ENCODE measurements around the gene ZFP91. TPM values are rescaled to one million over a fixed set of nuclear protein-coding genes. Genes with fewer than 3 reads are reported as not detected.

ZFP91 gene
- total RNA-seq, 1 donor from 2014 or later = 43.6 TPM

DNA sequence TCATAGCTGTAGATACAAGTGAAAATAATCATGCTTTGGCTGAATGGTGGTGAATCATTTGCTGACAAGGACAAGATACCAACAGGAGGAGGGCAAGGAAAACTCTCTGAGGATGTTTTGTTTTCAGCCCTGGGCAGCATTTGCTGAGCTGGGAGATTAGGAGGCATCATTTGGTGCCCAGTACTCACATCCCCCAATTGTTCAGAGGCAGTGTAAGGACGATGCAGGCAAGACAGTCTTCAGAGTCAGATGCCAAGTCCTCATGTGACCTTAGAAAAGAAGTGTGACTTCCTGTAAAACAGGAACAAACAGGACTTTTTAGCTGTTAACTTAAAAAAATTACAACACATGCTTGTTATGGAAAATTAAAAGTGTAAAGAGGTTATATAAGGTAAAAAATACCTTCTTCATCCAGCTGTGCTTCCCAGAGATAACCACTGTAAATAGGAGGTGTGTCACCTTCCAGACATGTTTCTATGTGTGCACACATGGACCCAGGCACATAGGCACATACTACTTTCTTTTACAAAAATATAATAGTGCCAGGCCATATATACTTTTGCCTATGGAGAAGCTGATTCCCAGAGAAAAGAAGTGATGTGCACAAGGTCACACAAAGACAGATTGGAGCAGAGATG lies 61.6 kb downstream of the ZFP91 start:
- no peak for DNase-seq (ENCODE audit: extremely low spot score, unreplicated experiment)
- no peak for TF ChIP-seq CTCF (conservative IDR thresholded peaks at IDR 0.05)
- Mint-ChIP-seq H3K4me3 (no peak overlapping the region), H3K9me3 (no peaks in the 10 kb centered on the region), H3K27me3 (peaks cover 16% of the 10 kb centered on the region), H3K27ac (no peak overlapping the region), H3K4me1 (ENCODE audit: unreplicated experiment) (no peaks in the 10 kb centered on the region), H3K36me3 (no peaks in the 10 kb centered on the region)

DNA sequence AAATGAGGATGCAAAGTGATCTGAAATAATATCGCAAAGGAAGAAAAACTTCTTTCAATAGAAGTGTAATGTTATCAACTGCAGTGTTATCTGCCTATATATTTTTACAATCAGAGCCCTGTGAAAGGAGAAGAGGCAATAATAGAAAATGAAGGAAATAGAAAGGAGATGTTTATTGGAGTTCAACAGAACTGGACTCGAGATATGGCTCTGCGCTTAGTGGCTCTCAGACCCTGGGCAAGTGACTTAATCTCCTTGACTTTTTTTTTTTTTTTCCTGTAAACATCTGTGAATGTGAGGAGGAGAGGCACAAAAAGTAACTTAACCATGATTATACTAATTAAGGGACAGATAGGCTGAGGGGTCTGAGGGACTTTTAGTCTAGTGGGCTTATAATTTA lies 62.5 kb downstream of the ZFP91 start:
- no peak overlapping the region for H3K27ac Mint-ChIP-seq
- no peak for DNase-seq (ENCODE audit: extremely low spot score, unreplicated experiment)
- no peaks in the 10 kb centered on the region for H3K36me3 Mint-ChIP-seq
- H3K9me3 Mint-ChIP-seq = no peaks in the 10 kb centered on the region
- no peak overlapping the region for H3K4me3 Mint-ChIP-seq
- H3K4me1 Mint-ChIP-seq (ENCODE audit: unreplicated experiment) = no peaks in the 10 kb centered on the region
- TF ChIP-seq CTCF (conservative IDR thresholded peaks at IDR 0.05) = no peak
- peaks cover 16% of the 10 kb centered on the region for H3K27me3 Mint-ChIP-seq

- peaks cover 16% of the 10 kb centered on the region for H3K27me3 Mint-ChIP-seq
- no peak overlapping the region for H3K4me3 Mint-ChIP-seq
- H3K9me3 Mint-ChIP-seq = no peaks in the 10 kb centered on the region
- TF ChIP-seq CTCF (conservative IDR thresholded peaks at IDR 0.05) = no peak
- no peaks in the 10 kb centered on the region for H3K4me1 Mint-ChIP-seq (ENCODE audit: unreplicated experiment)
- no peaks in the 10 kb centered on the region for H3K36me3 Mint-ChIP-seq
- DNase-seq (ENCODE audit: extremely low spot score, unreplicated experiment) = no peak
- no peak overlapping the region for H3K27ac Mint-ChIP-seq
These were observed 63.1 kb downstream of the ZFP91 start for GRCh38 chr11:58641803-58642581.

DNA sequence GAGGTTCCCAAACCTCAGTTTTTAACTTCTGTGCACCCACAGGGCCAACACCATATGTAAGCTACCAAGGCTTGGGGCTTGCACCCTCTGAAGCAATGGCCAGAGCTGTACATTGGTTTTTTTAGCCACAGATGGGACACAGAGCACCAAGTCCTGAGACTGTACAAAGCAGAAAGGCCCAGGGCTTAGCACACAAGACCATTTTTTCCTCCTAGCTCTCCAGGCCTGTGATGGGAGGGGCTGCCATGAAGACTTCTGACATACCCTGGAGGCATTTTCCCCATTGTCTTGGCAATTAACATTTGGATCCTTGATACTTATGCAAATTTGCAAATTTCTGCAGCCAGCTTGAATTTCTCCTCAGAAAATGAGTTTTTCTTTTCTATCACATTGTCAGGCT lies 67.0 kb downstream of the ZFP91 start:
- Mint-ChIP-seq H3K4me1 (ENCODE audit: unreplicated experiment) (no peaks in the 10 kb centered on the region), H3K27me3 (peaks cover 8% of the 10 kb centered on the region), H3K27ac (no peak overlapping the region), H3K9me3 (no peaks in the 10 kb centered on the region), H3K36me3 (no peaks in the 10 kb centered on the region), H3K4me3 (no peak overlapping the region)
- TF ChIP-seq CTCF (conservative IDR thresholded peaks at IDR 0.05) = no peak
- no peak for DNase-seq (ENCODE audit: extremely low spot score, unreplicated experiment)

DNA sequence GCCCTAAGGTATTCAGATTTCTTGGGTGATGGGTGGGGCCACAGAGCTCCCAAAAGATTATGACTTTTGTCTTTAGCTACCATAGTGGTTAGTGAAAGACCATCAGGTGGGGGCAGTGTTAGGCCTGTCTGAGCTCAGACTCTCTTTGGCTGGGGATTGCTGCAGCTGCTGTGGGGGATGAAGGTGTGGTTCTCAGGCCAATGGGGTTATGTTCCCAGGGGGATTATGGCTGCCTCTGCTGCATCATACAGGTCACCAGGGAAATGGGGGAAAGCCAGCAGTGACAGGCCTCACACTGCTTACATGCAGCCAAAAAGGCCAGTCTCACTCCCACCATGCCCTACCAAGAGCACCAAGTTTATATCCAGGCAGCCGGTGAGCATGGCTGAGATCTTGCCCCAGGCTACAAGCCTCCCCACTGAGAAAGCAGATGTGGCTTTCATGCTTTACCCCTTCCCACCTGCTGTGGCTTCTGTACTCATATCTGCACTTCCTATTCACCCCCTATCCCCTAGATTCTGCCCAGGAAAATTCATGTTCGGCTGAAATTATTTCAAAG lies 68.4 kb downstream of the ZFP91 start:
- Mint-ChIP-seq H3K27ac (no peak overlapping the region), H3K27me3 (peaks cover 8% of the 10 kb centered on the region), H3K36me3 (no peaks in the 10 kb centered on the region), H3K4me3 (no peak overlapping the region), H3K9me3 (no peaks in the 10 kb centered on the region), H3K4me1 (ENCODE audit: unreplicated experiment) (no peaks in the 10 kb centered on the region)
- no peak for DNase-seq (ENCODE audit: extremely low spot score, unreplicated experiment)
- TF ChIP-seq CTCF (conservative IDR thresholded peaks at IDR 0.05) = no peak

Measured in type B pancreatic cell (in vitro differentiated cells).